Duodenal mucosa (tissue), 2 donors: ENCODE data around the gene NTRK3.

Experiments used
- H3K27ac ChIP-seq: one replicate; pipeline ENCODE4 v1.7.0; 2013; ENCODE audit warnings: low read depth, low read length
- H3K27me3 ChIP-seq, 2 donors: one replicate each; pipeline ENCODE4 v1.7.0; 2013; ENCODE audit warnings: low read length in 2 of 2, control low read depth in 1 of 2; ENCODE audit not compliant: insufficient read depth in 2 of 2, control insufficient read depth in 1 of 2
- H3K36me3 ChIP-seq, 2 donors: one replicate each; pipeline ENCODE4 v1.7.0; 2013; ENCODE audit warnings: low read length in 2 of 2, control low read depth in 1 of 2; ENCODE audit not compliant: insufficient read depth in 2 of 2, control insufficient read depth in 1 of 2
- H3K4me1 ChIP-seq, 2 donors: one replicate each; pipeline ENCODE4 v1.7.0; 2013; ENCODE audit warnings: low read length in 2 of 2, control low read depth in 1 of 2; ENCODE audit not compliant: insufficient read depth in 2 of 2, control insufficient read depth in 1 of 2
- H3K4me3 ChIP-seq, 2 donors: one replicate each; pipeline ENCODE4 v1.7.0; 2013; ENCODE audit warnings: low read length in 2 of 2, low read depth in 1 of 2
- H3K9ac ChIP-seq, 2 donors: one replicate each; pipeline ENCODE4 v1.7.0; 2013; ENCODE audit warnings: low read length in 2 of 2, low read depth in 1 of 2
- H3K9me3 ChIP-seq, 2 donors: one replicate each; pipeline ENCODE4 v1.7.0; 2013; ENCODE audit warnings: low read length in 2 of 2, control low read depth in 1 of 2; ENCODE audit not compliant: control insufficient read depth in 1 of 2

NTRK3 gene

GRCh38 chr15:88258093-88258641 lies 1.6 kb upstream of the NTRK3 start:
- Histone ChIP-seq H3K4me3 (no peak overlapping the region), H3K4me1 (no peaks in the 10 kb centered on the region), H3K27ac (no peak overlapping the region), H3K36me3 (no peaks in the 10 kb centered on the region), H3K27me3 (peaks cover 46 to 49% of the 10 kb centered on the region in 2 donors), H3K9me3 (no peaks in the 10 kb centered on the region), H3K9ac (no peak overlapping the region)

GRCh38 chr15:88257311-88258092 lies 963 bp upstream of the NTRK3 start:
- H3K27ac ChIP-seq: no peak overlapping the region
- H3K36me3 ChIP-seq: no peaks in the 10 kb centered on the region
- H3K4me1 ChIP-seq: no peaks in the 10 kb centered on the region
- H3K9ac ChIP-seq: no peak overlapping the region
- H3K9me3 ChIP-seq: no peaks in the 10 kb centered on the region
- peaks cover 40 to 54% of the 10 kb centered on the region in 2 donors for H3K27me3 ChIP-seq
- no peak overlapping the region for H3K4me3 ChIP-seq

DNA sequence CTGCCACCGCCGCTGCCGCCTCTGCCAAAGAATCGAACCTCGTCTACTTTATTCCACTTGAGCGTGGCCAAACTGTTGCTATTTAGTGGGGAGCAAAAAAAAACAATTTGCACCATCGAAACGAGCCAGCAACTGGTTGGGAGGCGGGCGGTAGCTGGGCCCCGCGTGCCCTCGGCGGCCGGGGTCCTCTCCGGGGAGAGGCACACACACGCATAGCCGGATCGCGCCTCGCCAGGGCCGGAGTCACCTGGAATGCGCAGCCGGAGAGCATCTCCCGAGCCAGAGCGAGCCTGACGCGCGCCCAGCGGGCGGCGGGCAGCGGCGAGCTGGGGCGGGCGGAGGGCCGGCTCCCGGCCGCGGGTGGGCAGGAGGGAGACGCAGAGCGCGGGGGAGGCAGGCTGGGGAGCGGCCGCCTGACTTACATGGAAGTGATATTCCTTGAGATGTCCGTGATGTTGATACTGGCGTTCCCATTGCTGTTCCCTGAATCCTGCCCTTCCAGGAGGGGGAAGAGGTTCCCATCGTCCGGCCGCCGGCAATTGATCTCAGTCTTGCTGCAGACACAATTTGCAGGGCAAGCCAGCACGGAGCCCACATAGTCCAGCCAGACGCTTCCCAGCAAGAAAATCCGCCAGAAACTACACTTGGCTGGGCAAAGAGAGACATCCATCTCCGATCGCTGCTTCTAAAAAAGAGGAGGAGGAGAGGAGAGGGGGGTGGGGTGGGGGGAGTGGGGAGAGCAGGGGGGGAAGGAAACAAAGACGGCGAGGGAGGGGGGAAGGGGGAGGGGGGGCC lies 858 bp downstream of the NTRK3 start:
- Histone ChIP-seq H3K4me3 (no peak overlapping the region), H3K36me3 (no peaks in the 10 kb centered on the region), H3K9ac (no peak overlapping the region), H3K4me1 (no peaks in the 10 kb centered on the region), H3K27me3 (peaks cover 34 to 54% of the 10 kb centered on the region in 2 donors), H3K9me3 (no peaks in the 10 kb centered on the region), H3K27ac (no peak overlapping the region)

DNA sequence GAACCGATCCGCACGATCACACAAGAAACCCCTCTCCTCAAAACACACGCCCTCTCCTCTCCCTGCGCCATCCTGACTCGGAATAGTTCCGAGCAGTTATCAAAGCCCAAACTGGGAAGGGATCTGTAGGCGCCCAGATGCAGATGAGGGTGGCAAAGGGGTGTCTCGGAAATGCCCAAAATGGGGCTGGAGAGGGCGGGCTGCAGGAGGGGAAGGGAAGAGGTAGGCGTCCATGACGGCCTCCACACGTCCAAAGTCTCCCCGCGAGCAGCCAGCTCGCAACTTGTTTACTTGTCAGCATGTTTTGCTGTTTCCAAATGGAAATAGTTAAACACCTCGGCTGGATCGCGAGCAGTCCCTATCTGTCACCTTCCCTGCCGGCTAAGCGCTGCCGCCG lies 1.5 kb downstream of the NTRK3 start:
- Histone ChIP-seq H3K4me1 (no peaks in the 10 kb centered on the region), H3K9me3 (no peaks in the 10 kb centered on the region), H3K27me3 (peaks cover 34 to 54% of the 10 kb centered on the region in 2 donors), H3K27ac (no peak overlapping the region), H3K36me3 (no peaks in the 10 kb centered on the region), H3K4me3 (no peak overlapping the region), H3K9ac (no peak overlapping the region)

DNA sequence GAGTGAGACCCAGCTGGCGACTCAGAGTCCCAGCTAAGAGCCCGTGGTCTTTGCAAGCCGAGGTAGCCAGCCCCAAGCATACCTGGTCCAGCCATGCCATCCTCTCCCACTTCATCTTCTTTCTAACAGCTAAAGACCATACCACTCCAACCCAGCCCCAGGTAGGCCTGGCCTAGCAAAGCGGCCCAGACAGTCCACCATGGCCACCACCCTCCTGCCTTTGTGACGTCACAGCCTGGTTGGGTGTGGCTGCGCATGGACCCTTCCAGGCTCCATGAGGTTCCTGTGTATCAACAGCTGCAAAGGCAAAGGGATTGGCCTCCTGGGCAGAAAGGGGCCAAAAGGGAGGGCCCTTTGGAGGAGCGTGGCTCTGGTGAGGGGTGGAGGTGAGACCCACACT lies 4.1 kb downstream of the NTRK3 start:
- Histone ChIP-seq H3K4me1 (no peaks in the 10 kb centered on the region), H3K27me3 (peaks cover 24 to 36% of the 10 kb centered on the region in 2 donors), H3K9ac (no peak overlapping the region), H3K27ac (no peak overlapping the region), H3K36me3 (no peaks in the 10 kb centered on the region), H3K4me3 (no peak overlapping the region), H3K9me3 (no peaks in the 10 kb centered on the region)

DNA sequence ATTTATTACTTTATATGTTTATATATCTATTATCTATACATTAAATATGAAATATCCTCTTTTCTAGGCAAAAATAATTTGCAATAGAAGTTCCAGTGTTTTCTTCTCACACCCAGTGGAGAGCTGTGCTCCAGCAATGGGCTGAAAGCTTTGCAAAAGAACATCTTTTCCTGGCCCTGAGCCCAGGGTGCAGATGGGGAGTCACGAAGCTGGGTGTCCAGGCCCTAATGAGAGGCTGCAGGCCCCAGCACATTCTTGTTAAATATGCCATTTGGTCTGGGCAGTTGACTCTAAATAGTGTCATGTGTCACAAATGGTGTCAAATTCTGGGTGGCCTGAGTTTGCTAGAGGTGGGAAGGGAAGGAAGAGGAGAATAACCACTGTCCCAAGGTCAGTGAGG lies 5.7 kb downstream of the NTRK3 start:
- no peak overlapping the region for H3K9ac ChIP-seq
- H3K4me3 ChIP-seq: no peak overlapping the region
- H3K9me3 ChIP-seq: no peaks in the 10 kb centered on the region
- H3K36me3 ChIP-seq: no peaks in the 10 kb centered on the region
- H3K27me3 ChIP-seq: peaks cover 26 to 33% of the 10 kb centered on the region in 2 donors
- no peak overlapping the region for H3K27ac ChIP-seq
- no peaks in the 10 kb centered on the region for H3K4me1 ChIP-seq

DNA sequence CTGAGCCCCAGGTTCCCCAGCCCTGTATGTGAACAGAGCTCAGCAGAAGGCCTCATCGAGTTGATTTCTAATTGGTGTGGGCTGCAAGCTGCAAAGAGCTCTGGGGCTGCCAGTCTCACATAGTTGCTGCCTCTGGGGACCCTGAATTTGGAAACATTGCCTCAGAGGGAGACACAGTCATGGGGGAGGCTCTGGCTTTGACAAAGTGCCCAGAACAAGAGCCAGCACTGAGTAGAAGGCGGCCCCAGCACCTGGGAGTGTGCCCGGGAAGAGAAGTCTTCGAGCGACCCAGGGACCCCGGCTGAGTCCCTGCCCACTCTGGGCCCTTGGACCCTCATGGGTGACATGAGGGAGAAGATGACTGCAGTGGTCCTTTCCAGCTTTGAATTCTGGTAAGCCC lies 7.3 kb downstream of the NTRK3 start:
- Histone ChIP-seq H3K4me3 (no peak overlapping the region), H3K27me3 (peaks cover 14 to 20% of the 10 kb centered on the region in 2 donors), H3K27ac (no peak overlapping the region), H3K4me1 (no peaks in the 10 kb centered on the region), H3K9ac (no peak overlapping the region), H3K36me3 (no peaks in the 10 kb centered on the region), H3K9me3 (no peaks in the 10 kb centered on the region)

GRCh38 chr15:88247914-88248313 lies 8.6 kb downstream of the NTRK3 start:
- Histone ChIP-seq H3K27me3 (peaks cover 5 to 7% of the 10 kb centered on the region in 2 donors), H3K4me1 (no peaks in the 10 kb centered on the region), H3K4me3 (no peak overlapping the region), H3K27ac (no peak overlapping the region), H3K9me3 (no peaks in the 10 kb centered on the region), H3K36me3 (no peaks in the 10 kb centered on the region), H3K9ac (no peak overlapping the region)

DNA sequence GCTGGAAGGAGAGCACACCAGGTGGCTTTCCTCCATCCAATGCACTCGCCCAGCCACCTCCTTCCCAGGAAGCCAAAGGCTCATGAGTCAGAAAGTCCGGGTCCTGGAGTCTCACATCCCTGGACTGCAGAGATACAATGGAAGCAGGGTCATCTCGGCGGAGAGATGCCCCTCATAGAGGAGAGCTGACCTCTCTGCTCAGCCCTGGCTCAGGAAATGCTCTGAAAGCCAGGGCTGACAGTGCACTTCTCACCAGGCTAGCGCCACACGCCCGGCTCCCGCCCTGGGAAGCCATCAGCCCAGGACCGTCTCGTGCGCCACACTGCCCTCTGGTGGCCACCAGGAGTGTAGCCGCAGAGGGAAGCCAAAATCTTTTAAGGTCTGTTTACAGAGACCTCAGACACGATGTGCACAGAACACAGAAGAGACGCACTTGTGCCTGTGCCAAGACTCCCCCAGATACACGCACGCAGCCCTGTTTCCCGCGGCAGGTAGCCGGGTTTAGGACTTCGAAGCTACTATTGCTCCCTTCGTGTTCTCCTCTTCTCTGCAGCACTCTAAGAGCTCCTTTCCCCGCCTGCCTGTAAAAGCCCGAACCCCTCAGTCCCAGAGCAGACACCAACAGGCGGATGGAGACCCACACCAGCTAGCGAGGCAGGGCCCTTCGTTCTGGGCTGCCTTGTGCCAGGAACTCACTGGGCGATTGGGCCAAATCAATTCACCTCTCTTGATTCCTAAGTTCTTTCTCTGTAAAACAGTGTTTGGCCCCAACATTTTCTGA lies 9.7 kb downstream of the NTRK3 start:
- no peak overlapping the region for H3K27ac ChIP-seq
- no peaks in the 10 kb centered on the region for H3K9me3 ChIP-seq
- peaks cover 5% of the 10 kb centered on the region in 2 donors for H3K27me3 ChIP-seq
- no peak overlapping the region for H3K9ac ChIP-seq
- H3K4me1 ChIP-seq: no peaks in the 10 kb centered on the region
- no peaks in the 10 kb centered on the region for H3K36me3 ChIP-seq
- no peak overlapping the region for H3K4me3 ChIP-seq
